SU-DHL-6 (cell line): Measurements from ENCODE around the gene TPK1.

Experiments
- CTCF ChIP-seq: fragments of 200-600 bp; sonication (generic); IDR thresholded peaks from one replicate; pipeline ENCODE4 v1.5.1; 2017; ENCODE audit warnings: antibody characterized with exemption, mild to moderate bottlenecking, low read length, moderate library complexity; ENCODE audit not compliant: insufficient read depth, poor library complexity, severe bottlenecking
- EZH2phosphoT487 ChIP-seq: fragments of 200-600 bp; sonication (generic), shearing (Covaris generic); conservative IDR thresholded peaks from 2 replicates; pipeline ENCODE4 v1.6.1; 2018; ENCODE audit warnings: mild to moderate bottlenecking, antibody characterized with exemption, low read length, moderate library complexity, mixed read lengths

GRCh38 chr7:144513334-144513733 is 322.5 kb downstream of the TPK1 start:
- TF ChIP-seq CTCF (no peak), EZH2phosphoT487 (no peak)
